ENCODE results near the gene EVC2.
"Not testable (repeated sequence)": the region's sequence is repeated elsewhere in the genome, so short reads cannot be mapped to it uniquely, and the experiment has no call there.

Gene EVC2

DNA sequence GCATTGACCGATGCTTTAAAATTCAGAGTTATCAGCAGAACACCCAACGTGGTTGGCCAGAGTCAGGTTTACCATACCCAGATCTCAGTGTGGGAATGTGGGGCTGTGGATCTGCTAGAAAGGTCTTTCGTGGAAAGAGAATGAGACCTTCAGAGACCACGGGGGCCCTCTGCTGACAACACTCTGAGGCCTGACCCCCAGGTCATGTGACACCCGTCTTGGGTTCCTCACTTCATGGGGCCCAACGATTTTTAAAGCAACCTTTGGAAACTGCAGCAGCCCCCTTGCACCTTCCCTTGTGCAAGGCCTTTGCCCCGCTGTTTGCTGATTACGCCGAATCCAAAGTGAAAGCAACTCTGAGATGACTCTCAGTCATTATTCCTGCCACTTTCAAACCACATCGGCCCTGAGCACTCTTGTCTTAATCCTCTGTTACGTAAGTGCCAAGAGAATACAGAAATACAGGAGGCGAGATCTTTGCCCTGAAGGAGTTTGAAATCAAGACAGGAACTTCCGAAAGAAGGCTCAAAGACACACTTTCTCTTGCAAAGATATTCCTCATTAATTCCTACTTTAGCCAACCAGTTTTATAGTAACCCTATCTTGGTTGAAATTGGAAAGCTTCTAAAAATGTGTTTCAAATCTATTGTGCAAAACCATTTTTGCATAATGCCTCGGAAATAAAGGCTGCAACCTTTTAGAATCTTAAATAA, 88.3 kb downstream of the EVC2 start:
- no peak for DNase-seq

DNA sequence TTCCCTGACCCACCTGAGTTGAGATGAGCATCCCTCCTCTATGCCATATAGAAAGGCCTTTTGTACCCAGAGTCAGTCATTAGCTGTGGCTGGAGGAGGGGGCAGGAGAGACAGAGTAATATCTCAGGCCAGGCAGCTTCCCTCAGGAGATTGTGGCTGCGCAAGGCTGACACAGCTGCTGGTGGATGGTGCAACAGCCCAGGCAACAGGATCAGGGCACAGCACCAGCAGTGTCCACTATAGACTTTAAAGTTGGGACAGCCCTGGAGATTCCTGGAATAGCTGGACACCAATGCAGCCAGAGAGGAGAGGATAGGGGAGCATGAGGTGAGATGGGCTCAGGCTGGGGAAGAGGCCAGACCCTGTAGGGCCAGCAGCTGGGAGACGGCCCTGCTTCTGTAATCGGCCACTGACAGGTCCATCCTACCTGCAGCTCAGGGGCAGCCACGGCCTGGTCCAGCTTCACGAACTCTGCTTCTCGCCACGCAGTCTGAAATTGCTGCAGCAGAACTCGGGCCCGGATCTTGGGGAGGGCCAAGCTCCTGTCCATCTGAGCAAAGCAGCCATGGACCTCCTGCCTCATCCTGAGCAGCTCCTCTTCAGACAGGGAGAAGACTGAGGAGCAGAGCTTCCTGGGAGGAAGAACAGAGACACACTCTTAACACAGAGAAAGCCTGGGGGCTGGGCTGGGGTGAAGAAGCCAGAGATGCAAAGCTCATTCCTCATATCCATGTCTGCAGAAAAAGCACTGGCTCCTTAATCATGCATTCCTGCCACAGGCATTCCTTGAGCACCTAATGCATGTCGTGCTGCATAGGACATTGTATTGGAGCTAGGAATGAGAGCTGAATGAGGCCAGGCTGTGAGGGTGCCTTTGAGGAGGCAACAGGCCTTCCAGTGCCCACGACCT, 90.1 kb downstream of the EVC2 start:
- DNase-seq, result no peak

- DNase-seq, result no peak
Observed at GRCh38 chr4:5616331-5616950, 91.9 kb downstream of the EVC2 start.

DNA sequence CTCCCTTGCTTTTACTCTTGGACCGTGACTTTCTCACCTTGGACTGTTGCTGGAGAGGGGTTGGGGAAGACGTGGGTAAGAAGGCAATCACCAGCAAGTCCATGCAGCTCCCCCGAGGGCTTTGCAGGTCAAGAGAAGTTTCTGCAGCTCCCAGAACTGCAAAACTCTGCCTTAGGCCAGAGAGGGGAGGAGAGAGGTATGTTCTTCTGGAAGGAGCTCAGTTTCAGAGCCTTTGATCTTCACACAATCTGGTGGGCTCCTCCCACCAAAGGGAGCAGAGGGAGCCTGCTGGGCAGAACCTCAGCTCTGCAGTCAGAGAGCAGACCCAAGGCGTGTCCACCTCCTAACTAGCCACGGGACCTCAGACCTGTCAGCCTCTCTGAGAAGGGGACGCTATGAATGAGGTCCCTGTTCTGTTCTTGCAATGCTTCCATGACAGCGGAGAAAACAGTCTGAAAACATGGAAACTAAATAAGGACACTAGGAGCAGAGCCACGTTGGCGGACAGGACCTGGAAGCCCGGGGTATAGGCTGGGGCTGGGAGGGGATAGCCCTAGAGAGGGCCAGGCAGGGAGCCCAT, 92.8 kb downstream of the EVC2 start:
- DNase-seq, result no peak

- no peak for DNase-seq
Observed at GRCh38 chr4:5611750-5612149, 96.6 kb downstream of the EVC2 start.

DNA sequence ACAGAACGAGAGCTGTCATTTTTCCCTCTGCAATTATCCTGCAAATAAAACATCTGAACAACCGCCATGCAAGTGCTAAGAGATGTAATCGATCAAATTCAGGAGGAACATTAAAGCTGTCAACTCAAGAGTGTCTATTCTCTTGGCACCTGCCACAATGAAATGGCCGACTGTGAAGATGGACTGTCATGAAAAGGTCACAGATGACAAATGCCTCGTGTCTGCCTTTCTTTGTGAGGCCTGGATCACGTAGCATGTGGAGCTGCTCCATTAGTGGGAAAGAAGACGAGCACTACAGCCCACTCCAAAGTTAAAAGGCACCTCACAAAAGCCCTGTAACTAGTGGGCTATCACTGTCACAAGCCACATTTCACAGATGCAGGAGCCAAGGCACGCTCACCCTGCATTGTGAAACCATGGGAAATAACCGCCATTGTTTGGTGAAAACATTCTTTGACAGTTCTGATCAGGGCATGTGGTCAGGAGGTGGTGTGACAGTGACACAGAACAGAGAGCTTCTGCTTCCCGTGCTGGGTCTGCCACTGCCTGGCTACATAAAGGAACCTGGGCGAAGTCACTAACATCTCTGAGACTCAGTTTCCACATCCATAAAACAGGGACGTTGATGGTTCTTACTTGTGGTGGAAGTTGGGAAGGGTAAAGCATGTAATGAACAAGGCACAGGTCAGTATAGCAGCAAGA, 98.9 kb downstream of the EVC2 start:
- DNase-seq, result no peak

GRCh38 chr4:5593828-5594227, 114.5 kb downstream of the EVC2 start:
- DNase-seq, result not testable (repeated sequence)

DNA sequence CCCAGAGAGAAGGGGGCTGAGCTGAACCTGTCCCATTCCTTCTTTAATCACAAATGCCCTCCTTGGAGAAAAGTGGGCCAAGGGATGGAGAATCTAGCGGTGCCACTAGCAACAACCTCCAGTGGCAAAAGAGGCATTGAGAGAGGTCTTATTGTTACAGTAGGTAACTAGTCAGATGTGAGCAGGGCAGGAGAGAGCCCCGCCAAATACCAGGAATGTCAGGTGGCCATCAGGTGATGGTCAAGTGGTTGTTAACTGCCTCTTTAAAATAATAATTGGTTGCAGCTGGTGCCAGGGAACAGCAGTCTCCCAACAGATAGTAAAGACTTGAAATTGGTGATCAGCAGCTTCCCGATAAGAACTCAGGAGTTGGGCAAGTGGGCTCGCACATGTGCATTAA, 116.1 kb downstream of the EVC2 start:
- no peak for DNase-seq

DNA sequence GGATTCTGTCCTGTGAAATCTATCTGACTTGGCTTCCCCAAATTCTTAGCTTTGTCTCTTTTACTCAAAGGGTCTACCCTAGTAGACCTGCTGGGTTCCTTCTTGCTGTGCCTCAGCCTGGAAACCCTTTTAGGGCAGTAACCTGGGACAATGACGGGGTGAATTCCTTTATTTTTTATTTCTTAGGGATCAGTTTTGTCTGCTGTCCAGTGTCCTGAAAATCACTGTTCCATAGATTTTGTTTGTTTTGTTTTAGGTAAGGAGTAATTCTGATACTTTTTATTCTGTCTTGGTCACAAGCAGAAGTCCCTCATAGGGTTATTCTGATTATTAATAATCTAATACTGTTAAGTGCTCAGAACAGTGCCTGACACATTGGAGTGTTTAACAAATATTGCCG, 118.9 kb downstream of the EVC2 start:
- no peak for DNase-seq

DNA sequence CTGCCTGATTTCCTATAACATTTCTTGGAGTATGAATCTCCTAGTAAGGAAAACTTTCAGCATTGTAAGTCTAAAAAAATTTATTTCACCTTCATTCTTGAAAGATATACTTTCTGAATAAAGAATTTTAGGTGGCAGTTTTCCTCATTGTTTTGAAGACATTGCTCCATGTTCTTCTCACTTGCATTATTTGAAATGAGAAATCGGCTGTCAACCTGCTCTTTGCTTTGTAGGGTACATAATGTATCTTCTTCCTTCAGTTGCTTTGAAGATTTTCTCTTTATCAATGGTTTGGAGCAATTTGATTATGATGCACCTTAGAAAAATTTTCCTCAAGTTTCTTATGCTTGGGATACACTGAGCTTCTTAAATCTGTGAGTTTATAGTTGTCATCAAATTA, 120.3 kb downstream of the EVC2 start:
- DNase-seq, result no peak

GRCh38 chr4:5575941-5576340, 132.4 kb downstream of the EVC2 start:
- no peak for DNase-seq

- DNase-seq, result no peak
Observed at GRCh38 chr4:5574386-5574785, 134.0 kb downstream of the EVC2 start.

DNA sequence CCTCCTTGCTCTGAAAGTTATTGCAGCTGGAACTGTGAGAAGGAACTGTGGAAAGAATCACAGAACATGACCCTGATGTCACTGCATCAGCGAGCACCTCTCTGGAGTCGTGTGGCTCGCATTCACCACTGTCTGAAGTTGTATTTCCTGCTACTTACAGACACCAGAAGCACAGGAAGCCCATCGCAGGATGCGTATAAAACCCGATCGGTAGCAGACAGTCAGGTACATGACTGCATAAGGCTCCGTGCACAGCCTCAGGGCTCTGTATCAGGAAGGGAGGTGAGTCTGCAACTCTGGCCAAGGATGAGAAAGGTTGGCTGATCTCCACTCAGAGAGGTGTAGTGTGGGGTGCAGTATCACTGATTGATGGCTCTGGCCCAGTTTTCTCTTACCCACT, 134.4 kb downstream of the EVC2 start:
- no peak for DNase-seq

DNA sequence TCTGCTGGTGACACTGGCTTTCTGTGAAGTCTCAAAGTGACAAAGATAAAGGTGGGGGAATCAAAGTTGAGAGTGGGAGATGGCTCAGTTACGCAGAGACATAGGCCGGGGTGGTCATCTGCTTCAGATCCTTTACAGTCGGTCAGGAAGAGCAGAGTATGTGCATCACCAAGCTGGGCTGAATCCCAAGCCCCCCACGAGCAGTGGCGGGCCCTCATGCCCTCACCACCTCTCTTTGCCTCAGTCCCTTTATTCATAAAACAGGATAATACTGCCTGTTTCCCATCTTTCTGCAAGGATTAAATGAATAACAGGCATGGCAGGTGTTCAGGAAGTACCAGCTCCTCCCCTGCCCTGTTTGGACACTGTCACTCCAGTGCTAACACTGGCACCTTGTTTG, 135.6 kb downstream of the EVC2 start:
- DNase-seq, result no peak

DNA sequence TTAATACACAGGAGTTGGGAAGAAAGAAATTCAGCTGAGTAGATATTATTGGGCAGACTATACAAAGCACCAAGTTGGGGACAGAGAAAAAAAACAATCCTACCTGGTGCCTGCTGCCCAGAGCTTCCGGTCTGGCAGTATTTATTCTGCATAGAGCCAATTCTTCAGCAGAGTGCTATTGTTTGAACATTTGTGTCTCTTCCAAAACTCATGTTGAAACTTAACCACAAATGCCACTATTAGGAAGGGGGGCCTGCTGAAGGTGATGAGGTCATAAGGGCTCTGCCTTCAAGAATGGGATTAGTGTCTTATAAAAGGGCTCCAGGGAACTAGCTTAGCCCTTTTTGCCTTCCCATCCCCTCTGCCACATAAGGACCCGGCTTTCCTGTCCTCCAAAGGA, 136.2 kb downstream of the EVC2 start:
- no peak for DNase-seq

- no peak for DNase-seq
Observed at GRCh38 chr4:5571646-5572045, 136.7 kb downstream of the EVC2 start.

- DNase-seq, result no peak
Observed at GRCh38 chr4:5569451-5569850, 138.9 kb downstream of the EVC2 start.

DNA sequence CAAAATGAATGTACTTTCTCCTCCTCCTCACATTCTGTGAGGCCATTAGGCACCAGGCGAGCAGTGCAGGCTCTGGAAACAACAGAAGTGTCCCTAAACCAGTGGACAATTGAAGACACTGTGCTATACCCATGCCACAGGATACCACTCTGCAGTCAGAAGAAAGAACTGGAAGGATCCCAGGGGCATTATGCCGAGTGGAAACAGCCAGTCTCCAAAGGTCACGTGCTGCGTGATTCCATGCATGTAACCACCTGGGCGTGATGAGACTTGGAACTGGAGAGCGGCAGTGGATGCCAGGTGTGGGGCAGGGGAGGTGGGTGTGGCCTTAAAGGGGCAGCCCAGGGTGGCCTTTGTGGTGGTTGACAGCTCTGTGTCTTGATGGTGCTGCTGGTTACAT, 139.4 kb downstream of the EVC2 start:
- no peak for DNase-seq

DNA sequence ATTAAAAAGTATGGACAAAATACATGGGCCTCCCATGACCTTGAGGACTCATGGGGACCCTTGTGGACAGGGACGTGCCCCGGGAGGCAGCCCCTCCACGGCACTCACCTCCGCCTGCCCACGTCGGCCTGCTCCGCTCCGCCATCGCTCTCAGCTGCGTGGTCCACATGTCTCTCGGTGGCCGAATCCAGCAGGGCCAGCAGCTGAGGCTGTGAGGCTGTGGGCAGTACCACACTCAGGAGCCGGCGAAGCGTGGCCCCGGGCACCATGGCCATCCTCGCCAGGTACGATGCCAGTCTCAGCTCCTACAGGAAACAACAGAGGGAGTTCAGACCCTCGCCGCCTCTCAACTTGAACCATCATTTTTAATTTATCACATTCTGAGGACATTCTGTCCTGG, 140.0 kb downstream of the EVC2 start:
- no peak for DNase-seq

DNA sequence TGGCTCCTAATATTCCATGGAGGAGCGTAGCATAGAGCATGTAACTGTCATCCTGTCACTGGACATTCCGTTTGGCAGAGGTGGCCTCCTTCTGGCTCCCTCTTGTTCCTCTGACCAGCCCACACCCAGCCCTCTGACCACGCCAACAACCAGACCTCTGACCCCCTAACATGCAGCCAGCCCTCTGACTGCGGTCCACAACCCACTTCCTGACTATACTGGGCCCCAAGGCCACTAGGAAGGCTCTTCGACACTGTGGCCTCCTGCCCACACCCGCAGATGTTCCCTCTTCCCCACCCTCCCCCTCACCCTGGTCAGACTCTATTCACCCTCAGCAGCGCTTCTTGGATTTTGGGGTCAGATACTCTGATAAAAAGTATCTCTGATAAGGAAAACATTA, 141.4 kb downstream of the EVC2 start:
- no peak for DNase-seq

DNA sequence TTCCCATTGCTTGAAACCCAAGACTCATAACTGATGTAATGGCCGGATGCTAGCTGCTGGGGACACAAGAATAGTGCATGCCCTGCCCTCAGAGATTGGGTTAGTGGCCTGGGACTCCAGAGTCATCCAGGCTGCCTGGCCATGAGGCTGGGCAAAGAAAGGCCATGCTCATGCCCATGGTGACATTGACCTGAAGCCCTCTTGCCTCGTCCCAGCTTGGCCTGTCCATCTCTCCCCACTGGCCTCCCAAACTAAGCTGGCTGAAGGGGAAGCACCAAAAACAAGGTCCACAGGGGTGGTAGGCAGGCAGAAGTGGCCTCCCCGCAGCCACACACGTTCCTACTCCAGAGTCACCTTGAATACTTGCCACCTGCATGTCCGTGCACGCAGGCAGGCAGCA, 141.8 kb downstream of the EVC2 start:
- DNase-seq, result no peak

- no peak for DNase-seq
Observed at GRCh38 chr4:5563856-5564255, 144.5 kb downstream of the EVC2 start.

GRCh38 chr4:5562476-5562875, 145.9 kb downstream of the EVC2 start:
- DNase-seq, result no peak
